ENCODE data around the gene ANXA5.

Gene ANXA5

GRCh38 chr4:121633653-121634052 lies 63.1 kb downstream of the ANXA5 start:
- DNase-seq: no peak

- DNase-seq: no peak
These were observed 64.1 kb downstream of the ANXA5 start for GRCh38 chr4:121632636-121633035.
